IPS-NIHi7 (cell line): ENCODE results near the gene SYAP1.
"Not testable (repeated sequence)": the region's sequence is repeated elsewhere in the genome, so short reads cannot be mapped to it uniquely, and the experiment has no call there.

Source experiments
- DNase-seq: peaks from one replicate; pipeline ENCODE4 v3.0.0; 2012; ENCODE audit warnings: mixed read lengths; ENCODE audit errors: extremely low spot score

The SYAP1 gene

GRCh38 chrX:16719334-16720084, at the start of gene SYAP1:
SYAP1 (plus strand) TSS chrX:16719612; CDS start chrX:16719725, 113 bp downstream.
- peak; percentile 91 for DNase-seq

- peak; percentile 83 for DNase-seq
Observed at GRCh38 chrX:16671005-16671404, 48.4 kb upstream of the SYAP1 start.

GRCh38 chrX:16678689-16679088, 40.7 kb upstream of the SYAP1 start:
- DNase-seq, result no peak

GRCh38 chrX:16683007-16683664, 36.3 kb upstream of the SYAP1 start:
- no peak for DNase-seq

GRCh38 chrX:16687514-16687913, 31.9 kb upstream of the SYAP1 start:
- DNase-seq, result no peak

GRCh38 chrX:16695079-16695676, 24.2 kb upstream of the SYAP1 start:
- peak; percentile 75 for DNase-seq

- DNase-seq, result no peak
Observed at GRCh38 chrX:16696956-16697355, 22.5 kb upstream of the SYAP1 start.

- no peak for DNase-seq
Observed at GRCh38 chrX:16699389-16699788, 20.0 kb upstream of the SYAP1 start.

- DNase-seq, result no peak
Observed at GRCh38 chrX:16700734-16701133, 18.7 kb upstream of the SYAP1 start.

GRCh38 chrX:16702700-16703599, 16.5 kb upstream of the SYAP1 start:
- DNase-seq, result no peak

GRCh38 chrX:16705370-16705769, 14.0 kb upstream of the SYAP1 start:
- DNase-seq, result no peak

- no peak for DNase-seq
Observed at GRCh38 chrX:16708016-16708415, 11.4 kb upstream of the SYAP1 start.

GRCh38 chrX:16711219-16711811, 8.1 kb upstream of the SYAP1 start:
- DNase-seq, result no peak

GRCh38 chrX:16711893-16712547, 7.4 kb upstream of the SYAP1 start:
- DNase-seq, result peak; percentile 68

- DNase-seq, result peak; percentile 80
Observed at GRCh38 chrX:16712548-16713155, 6.8 kb upstream of the SYAP1 start, which contains the start of gene CTPS2. CTPS2 (minus strand) TSS chrX:16712669; CDS start chrX:16702902, 9,767 bp downstream.

- DNase-seq, result no peak
Observed at GRCh38 chrX:16714504-16714903, 4.9 kb upstream of the SYAP1 start.

GRCh38 chrX:16715638-16716037, 3.8 kb upstream of the SYAP1 start:
- DNase-seq, result not testable (repeated sequence)

GRCh38 chrX:16716451-16716850, 3.0 kb upstream of the SYAP1 start:
- not testable (repeated sequence) for DNase-seq

GRCh38 chrX:16718824-16719333, 533 bp upstream of the SYAP1 start:
- DNase-seq, result no peak

- no peak for DNase-seq
Observed at GRCh38 chrX:16722481-16722880, 3.1 kb downstream of the SYAP1 start.
